SW 1271 (cell line): ENCODE data around the gene TMEM271.

Source experiments
- DNase-seq, 2 experiments: peaks; one replicate each; lab custom pipeline; 2025; lab: John Stamatoyannopoulos, UW

TMEM271 gene

GRCh38 chr4:576245-576821, at the start of gene TMEM271:
TSS of gene TMEM271 (minus strand) at chr4:576295. CDS start at chr4:576062, 233 bp downstream.
- no peak for DNase-seq

- no peak for DNase-seq
Measured at GRCh38 chr4:625631-626161, 49.6 kb upstream of the TMEM271 start.

GRCh38 chr4:624705-625590, 48.9 kb upstream of the TMEM271 start, which contains the start of gene PDE6B:
TSS of gene PDE6B (plus strand) at chr4:625573. CDS start at chr4:625627, 54 bp downstream.
- DNase-seq = no peak

GRCh38 chr4:623914-624566, 47.9 kb upstream of the TMEM271 start:
- no peak for DNase-seq

- DNase-seq = no peak
Measured at GRCh38 chr4:622996-623913, 47.2 kb upstream of the TMEM271 start.

- DNase-seq = no peak
Measured at GRCh38 chr4:622071-622995, 46.2 kb upstream of the TMEM271 start.

GRCh38 chr4:621296-622070, 45.4 kb upstream of the TMEM271 start:
- DNase-seq = no peak

GRCh38 chr4:620851-621261, 44.8 kb upstream of the TMEM271 start:
- no peak for DNase-seq

GRCh38 chr4:620201-620600, 44.1 kb upstream of the TMEM271 start:
- no peak for DNase-seq

- no peak for DNase-seq
Measured at GRCh38 chr4:617644-618641, 41.8 kb upstream of the TMEM271 start.

- no peak for DNase-seq
Measured at GRCh38 chr4:616911-617643, 41.0 kb upstream of the TMEM271 start.

- DNase-seq = no peak
Measured at GRCh38 chr4:616091-616490, 40.0 kb upstream of the TMEM271 start.

- DNase-seq = no peak
Measured at GRCh38 chr4:613126-613525, 37.0 kb upstream of the TMEM271 start.

GRCh38 chr4:612749-613125, 36.6 kb upstream of the TMEM271 start:
- DNase-seq = no peak

- no peak for DNase-seq
Measured at GRCh38 chr4:612052-612748, 36.1 kb upstream of the TMEM271 start.

GRCh38 chr4:610411-611261, 34.5 kb upstream of the TMEM271 start:
- DNase-seq = peak in 1 of 2 experiments; percentile 55
